B cell (primary cell): ENCODE data around the gene SLC35F3. TPM values are rescaled to one million over a fixed set of nuclear protein-coding genes. Genes with fewer than 3 reads are reported as not detected.

Source experiments
- ATAC-seq: fragments of 200-7000 bp; cut with Tn5 transposase; one replicate; pipeline ENCODE4 v1.10.0; 2021; ENCODE audit warnings: low read depth, mild to moderate bottlenecking, moderate number of reproducible peaks, moderate library complexity
- CTCF ChIA-PET: fragments of 350-600 bp; sonication (Branson Sonifier 250); formaldehyde crosslinking; loops from one replicate; lab custom pipeline; 2021; ENCODE audit warnings: antibody characterized with exemption, inconsistent platforms; lab: Charles Lee
- POLR2A ChIA-PET: fragments of 350-600 bp; sonication (Branson Sonifier 250); formaldehyde crosslinking; loops from one replicate; lab custom pipeline; 2021; ENCODE audit warnings: antibody characterized with exemption; lab: Charles Lee
- DNase-seq: peaks from one replicate; pipeline ENCODE4 v3.0.0; 2013
- H2AFZ ChIP-seq: 2 replicates; pipeline ENCODE4 v1.6.1; 2012; ENCODE audit warnings: mild to moderate bottlenecking, low read depth, low read length; ENCODE audit not compliant: insufficient read depth, poor library complexity, severe bottlenecking
- H3K27ac ChIP-seq, 2 donors: 1 replicate in 1 of 2; 2 replicates in 1 of 2; pipeline ENCODE4 v1.5.1; 2012 to 2013; ENCODE audit warnings: low read length in 2 of 2, mild to moderate bottlenecking in 2 of 2, moderate library complexity in 1 of 2
- H3K27me3 ChIP-seq, 4 experiments: fragments of 200-600 bp in 1 of 4; sonication (generic) in 1 of 4; replicated peaks in 1 of 4; 1 replicate in 2 of 4; 2 replicates in 2 of 4; pipeline versions ENCODE4 v1.6.1 to v1.7.0; 2013 to 2016; ENCODE audit warnings: low read length in 3 of 4, mild to moderate bottlenecking in 2 of 4, mixed read lengths in 1 of 4, moderate library complexity in 1 of 4; ENCODE audit not compliant: insufficient read depth in 4 of 4, control insufficient read depth in 3 of 4; ENCODE audit errors: control extremely low read depth in 1 of 4
- H3K36me3 ChIP-seq, 2 experiments: replicated peaks in 1 of 2; 1 replicate in 1 of 2; 2 replicates in 1 of 2; pipeline versions ENCODE4 v1.6.1 to v1.7.1; 2013; ENCODE audit warnings: low read length in 1 of 2; ENCODE audit not compliant: insufficient read depth in 2 of 2, control insufficient read depth in 1 of 2; ENCODE audit errors: control extremely low read depth in 1 of 2, extremely low read depth in 1 of 2
- H3K4me1 ChIP-seq, 2 donors: fragments of 200-600 bp in 1 of 2; sonication (generic) in 1 of 2; 1 replicate in 1 of 2; 2 replicates in 1 of 2; pipeline versions ENCODE4 v1.5.1 to v1.6.1; 2013 to 2017; ENCODE audit warnings: low read length in 2 of 2; ENCODE audit not compliant: control insufficient read depth in 2 of 2, insufficient read depth in 2 of 2
- H3K4me2 ChIP-seq: replicated peaks from 2 replicates; pipeline ENCODE3; 2012; ENCODE audit warnings: mild to moderate bottlenecking, low read depth, low read length; ENCODE audit not compliant: poor library complexity, severe bottlenecking
- H3K4me3 ChIP-seq, 5 experiments: fragments of 200-600 bp in 1 of 5; sonication (generic) in 1 of 5; 1 replicate in 3 of 5; 2 replicates in 2 of 5; pipeline versions ENCODE4 v1.5.1 to v1.7.0; 2011 to 2016; ENCODE audit warnings: low read length in 4 of 5, mild to moderate bottlenecking in 4 of 5, low read depth in 2 of 5, control low read depth in 1 of 5, moderate library complexity in 1 of 5; ENCODE audit not compliant: insufficient read depth in 1 of 5; ENCODE audit errors: control extremely low read depth in 1 of 5, extremely low read depth in 1 of 5
- H3K79me2 ChIP-seq: fragments of 200-600 bp; sonication (generic); one replicate; pipeline ENCODE4 v1.6.0; 2016; ENCODE audit warnings: low read length; ENCODE audit not compliant: control insufficient read depth, insufficient read depth
- H3K9ac ChIP-seq: fragments of 200-600 bp; sonication (generic); 2 replicates; pipeline ENCODE4 v1.6.1; 2017; ENCODE audit warnings: mild to moderate bottlenecking, low read length, moderate library complexity
- H3K9me3 ChIP-seq, 3 donors: one replicate each; pipeline versions ENCODE4 v1.6.1 to v1.7.1; 2013; ENCODE audit warnings: low read length in 2 of 3; ENCODE audit not compliant: control insufficient read depth in 2 of 3, insufficient read depth in 1 of 3; ENCODE audit errors: control extremely low read depth in 1 of 3
- H4K20me1 ChIP-seq: 2 replicates; pipeline ENCODE4 v1.6.0; 2012; ENCODE audit warnings: mild to moderate bottlenecking, low read length; ENCODE audit not compliant: insufficient read depth, control insufficient read depth, poor library complexity, severe bottlenecking
- H3K27ac Mint-ChIP-seq: one replicate; pipeline ENCODE4 v1.8.0; 2021; ENCODE audit warnings: mixed read lengths
- H3K27me3 Mint-ChIP-seq: one replicate; pipeline ENCODE4 v1.8.0; 2021; ENCODE audit warnings: mixed read lengths
- H3K4me1 Mint-ChIP-seq: one replicate; pipeline ENCODE4 v1.8.0; 2021; ENCODE audit warnings: mixed read lengths
- H3K4me3 Mint-ChIP-seq: one replicate; pipeline ENCODE4 v1.8.0; 2021; ENCODE audit warnings: mixed read lengths
- H3K9me3 Mint-ChIP-seq: one replicate; pipeline ENCODE4 v1.8.0; 2022; ENCODE audit warnings: mixed read lengths; ENCODE audit not compliant: insufficient read depth
- CTCF ChIP-seq: fragments of 200-600 bp; IDR thresholded peaks from one replicate; pipeline ENCODE4 v1.8.0; 2022; ENCODE audit warnings: antibody characterized with exemption, mild to moderate bottlenecking
- EZH2 ChIP-seq: IDR thresholded peaks from 2 replicates; pipeline ENCODE4 v1.6.1; 2012; ENCODE audit warnings: borderline replicate concordance, low read depth, mild to moderate bottlenecking, moderate library complexity, low read length; ENCODE audit not compliant: insufficient read depth, poor library complexity, severe bottlenecking
- WGBS: methylation state at CpG from one replicate; pipeline ENCODE4 v1.1.5; 2013; ENCODE audit warnings: missing lambda C conversion rate; ENCODE audit not compliant: insufficient coverage; 5-methylcytosine and 5-hydroxymethylcytosine counted together
- intact Hi-C: fragments of 100-400 bp; cut with micrococcal nuclease; formaldehyde crosslinking; loops from one replicate; pipeline ENCODE4 v1.10.0; 2022
- polyA plus RNA-seq: library from polyadenylated mRNA; depleted of rRNA; stranded (reverse); fragments of >200 nt; gene quantifications from 2 replicates; pipeline ENCODE4 v1.2.3, GENCODE V29; 2012
- total RNA-seq, 2 donors: library from RNA; stranded (reverse); fragments of 120-200 nt in 1 of 2; gene quantifications; 1 replicate in 1 of 2; 2 replicates in 1 of 2; pipeline versions ENCODE4 v1.2.3 to v1.2.4, GENCODE V29; 2013 to 2022

SLC35F3 gene
- total and polyA plus RNA-seq, 2 donors (not counting 1 experiment from before 2014, with no cell fraction given) = not detected

- H4K20me1 ChIP-seq = no peaks in the 10 kb centered on the region
- H3K4me3 ChIP-seq = no peak overlapping the region
- H3K9ac ChIP-seq = no peak overlapping the region
- no peak for DNase-seq
- ChIA-PET POLR2A (no interaction called here), CTCF (no interaction called here)
- Mint-ChIP-seq H3K9me3 (no peaks in the 10 kb centered on the region), H3K27me3 (peaks cover 9% of the 10 kb centered on the region), H3K4me3 (no peak overlapping the region), H3K27ac (no peak overlapping the region), H3K4me1 (no peaks in the 10 kb centered on the region)
- H3K4me1 ChIP-seq = no peaks in the 10 kb centered on the region
- H3K9me3 ChIP-seq = peaks cover 0 to 1% (median 0%) of the 10 kb centered on the region in 3 donors
- H3K36me3 ChIP-seq = no peaks in the 10 kb centered on the region
- peaks cover 0 to 7% (median 0%) of the 10 kb centered on the region in 4 experiments for H3K27me3 ChIP-seq
- ATAC-seq = no peak
- no peak overlapping the region for H3K4me2 ChIP-seq
- TF ChIP-seq CTCF = no peak
- TF ChIP-seq EZH2 = no peak
- no peak overlapping the region for H2AFZ ChIP-seq
- H3K79me2 ChIP-seq = no peaks in the 10 kb centered on the region
- WGBS = no CpG with 5 or more reads among the region's 3 CpGs
- H3K27ac ChIP-seq = no peak overlapping the region
- intact Hi-C loops = no loop called here
Observed at GRCh38 chr1:234107416-234108021, 203.0 kb downstream of the SLC35F3 start.

- Histone ChIP-seq H3K4me1 (no peaks in the 10 kb centered on the region), H3K79me2 (no peaks in the 10 kb centered on the region), H2AFZ (no peak overlapping the region), H3K27me3 (peaks cover 0 to 5% (median 0%) of the 10 kb centered on the region in 4 experiments), H3K4me3 (no peak overlapping the region), H3K9me3 (peaks cover 0 to 1% (median 0%) of the 10 kb centered on the region in 3 donors), H3K9ac (no peak overlapping the region), H4K20me1 (no peaks in the 10 kb centered on the region), H3K36me3 (no peaks in the 10 kb centered on the region), H3K4me2 (no peak overlapping the region), H3K27ac (no peak overlapping the region)
- Mint-ChIP-seq H3K27me3 (peaks cover 8% of the 10 kb centered on the region), H3K4me1 (no peaks in the 10 kb centered on the region), H3K9me3 (no peaks in the 10 kb centered on the region), H3K4me3 (no peak overlapping the region), H3K27ac (no peak overlapping the region)
- TF ChIP-seq CTCF = no peak
- no peak for TF ChIP-seq EZH2
- ATAC-seq (no peak), DNase-seq (no peak)
- WGBS = 88% methylated on average over 1 of the region's 3 CpGs
- CTCF ChIA-PET = no interaction called here
- intact Hi-C loops = no loop called here
- POLR2A ChIA-PET = no interaction called here
Observed at GRCh38 chr1:234108921-234109320, 204.4 kb downstream of the SLC35F3 start.
